B cell (primary cell): ENCODE data around the gene CCDC124. TPM values are rescaled to one million over a fixed set of nuclear protein-coding genes. Genes with fewer than 3 reads are reported as not detected.

Experiments
- ATAC-seq: fragments of 200-7000 bp; cut with Tn5 transposase; one replicate; pipeline ENCODE4 v1.10.0; 2021; ENCODE audit warnings: low read depth, mild to moderate bottlenecking, moderate number of reproducible peaks, moderate library complexity
- CTCF ChIA-PET: fragments of 350-600 bp; sonication (Branson Sonifier 250); formaldehyde crosslinking; loops from one replicate; lab custom pipeline; 2021; ENCODE audit warnings: antibody characterized with exemption, inconsistent platforms; lab: Charles Lee
- POLR2A ChIA-PET: fragments of 350-600 bp; sonication (Branson Sonifier 250); formaldehyde crosslinking; loops from one replicate; lab custom pipeline; 2021; ENCODE audit warnings: antibody characterized with exemption; lab: Charles Lee
- DNase-seq: peaks from one replicate; pipeline ENCODE4 v3.0.0; 2013
- H2AFZ ChIP-seq: 2 replicates; pipeline ENCODE4 v1.6.1; 2012; ENCODE audit warnings: mild to moderate bottlenecking, low read depth, low read length; ENCODE audit not compliant: insufficient read depth, poor library complexity, severe bottlenecking
- H3K27ac ChIP-seq, 2 donors: 1 replicate in 1 of 2; 2 replicates in 1 of 2; pipeline ENCODE4 v1.5.1; 2012 to 2013; ENCODE audit warnings: low read length in 2 of 2, mild to moderate bottlenecking in 2 of 2, moderate library complexity in 1 of 2
- H3K27me3 ChIP-seq, 4 experiments: fragments of 200-600 bp in 1 of 4; sonication (generic) in 1 of 4; replicated peaks in 1 of 4; 1 replicate in 2 of 4; 2 replicates in 2 of 4; pipeline versions ENCODE4 v1.6.1 to v1.7.0; 2013 to 2016; ENCODE audit warnings: low read length in 3 of 4, mild to moderate bottlenecking in 2 of 4, mixed read lengths in 1 of 4, moderate library complexity in 1 of 4; ENCODE audit not compliant: insufficient read depth in 4 of 4, control insufficient read depth in 3 of 4; ENCODE audit errors: control extremely low read depth in 1 of 4
- H3K36me3 ChIP-seq, 2 experiments: replicated peaks in 1 of 2; 1 replicate in 1 of 2; 2 replicates in 1 of 2; pipeline versions ENCODE4 v1.6.1 to v1.7.1; 2013; ENCODE audit warnings: low read length in 1 of 2; ENCODE audit not compliant: insufficient read depth in 2 of 2, control insufficient read depth in 1 of 2; ENCODE audit errors: control extremely low read depth in 1 of 2, extremely low read depth in 1 of 2
- H3K4me1 ChIP-seq, 2 donors: fragments of 200-600 bp in 1 of 2; sonication (generic) in 1 of 2; 1 replicate in 1 of 2; 2 replicates in 1 of 2; pipeline versions ENCODE4 v1.5.1 to v1.6.1; 2013 to 2017; ENCODE audit warnings: low read length in 2 of 2; ENCODE audit not compliant: control insufficient read depth in 2 of 2, insufficient read depth in 2 of 2
- H3K4me2 ChIP-seq: replicated peaks from 2 replicates; pipeline ENCODE3; 2012; ENCODE audit warnings: mild to moderate bottlenecking, low read depth, low read length; ENCODE audit not compliant: poor library complexity, severe bottlenecking
- H3K4me3 ChIP-seq, 5 experiments: fragments of 200-600 bp in 1 of 5; sonication (generic) in 1 of 5; 1 replicate in 3 of 5; 2 replicates in 2 of 5; pipeline versions ENCODE4 v1.5.1 to v1.7.0; 2011 to 2016; ENCODE audit warnings: low read length in 4 of 5, mild to moderate bottlenecking in 4 of 5, low read depth in 2 of 5, control low read depth in 1 of 5, moderate library complexity in 1 of 5; ENCODE audit not compliant: insufficient read depth in 1 of 5; ENCODE audit errors: control extremely low read depth in 1 of 5, extremely low read depth in 1 of 5
- H3K79me2 ChIP-seq: fragments of 200-600 bp; sonication (generic); one replicate; pipeline ENCODE4 v1.6.0; 2016; ENCODE audit warnings: low read length; ENCODE audit not compliant: control insufficient read depth, insufficient read depth
- H3K9ac ChIP-seq: fragments of 200-600 bp; sonication (generic); 2 replicates; pipeline ENCODE4 v1.6.1; 2017; ENCODE audit warnings: mild to moderate bottlenecking, low read length, moderate library complexity
- H3K9me3 ChIP-seq, 3 donors: one replicate each; pipeline versions ENCODE4 v1.6.1 to v1.7.1; 2013; ENCODE audit warnings: low read length in 2 of 3; ENCODE audit not compliant: control insufficient read depth in 2 of 3, insufficient read depth in 1 of 3; ENCODE audit errors: control extremely low read depth in 1 of 3
- H4K20me1 ChIP-seq: 2 replicates; pipeline ENCODE4 v1.6.0; 2012; ENCODE audit warnings: mild to moderate bottlenecking, low read length; ENCODE audit not compliant: insufficient read depth, control insufficient read depth, poor library complexity, severe bottlenecking
- H3K27ac Mint-ChIP-seq: one replicate; pipeline ENCODE4 v1.8.0; 2021; ENCODE audit warnings: mixed read lengths
- H3K27me3 Mint-ChIP-seq: one replicate; pipeline ENCODE4 v1.8.0; 2021; ENCODE audit warnings: mixed read lengths
- H3K4me1 Mint-ChIP-seq: one replicate; pipeline ENCODE4 v1.8.0; 2021; ENCODE audit warnings: mixed read lengths
- H3K4me3 Mint-ChIP-seq: one replicate; pipeline ENCODE4 v1.8.0; 2021; ENCODE audit warnings: mixed read lengths
- H3K9me3 Mint-ChIP-seq: one replicate; pipeline ENCODE4 v1.8.0; 2022; ENCODE audit warnings: mixed read lengths; ENCODE audit not compliant: insufficient read depth
- EZH2 ChIP-seq: IDR thresholded peaks from 2 replicates; pipeline ENCODE4 v1.6.1; 2012; ENCODE audit warnings: borderline replicate concordance, low read depth, mild to moderate bottlenecking, moderate library complexity, low read length; ENCODE audit not compliant: insufficient read depth, poor library complexity, severe bottlenecking
- WGBS: methylation state at CpG from one replicate; pipeline ENCODE4 v1.1.5; 2013; ENCODE audit warnings: missing lambda C conversion rate; ENCODE audit not compliant: insufficient coverage; 5-methylcytosine and 5-hydroxymethylcytosine counted together
- intact Hi-C: fragments of 100-400 bp; cut with micrococcal nuclease; formaldehyde crosslinking; loops from one replicate; pipeline ENCODE4 v1.10.0; 2022
- polyA plus RNA-seq: library from polyadenylated mRNA; depleted of rRNA; stranded (reverse); fragments of >200 nt; gene quantifications from 2 replicates; pipeline ENCODE4 v1.2.3, GENCODE V29; 2012
- total RNA-seq, 2 donors: library from RNA; stranded (reverse); fragments of 120-200 nt in 1 of 2; gene quantifications; 1 replicate in 1 of 2; 2 replicates in 1 of 2; pipeline versions ENCODE4 v1.2.3 to v1.2.4, GENCODE V29; 2013 to 2022
- TF ChIP-seq, protein P1 (sequence below): fragments of 200-600 bp; IDR thresholded peaks from one replicate; pipeline ENCODE4 v1.8.0; 2022; ENCODE audit warnings: antibody characterized with exemption, mild to moderate bottlenecking

The CCDC124 gene
- total and polyA plus RNA-seq, 2 donors (not counting 1 experiment from before 2014, with no cell fraction given): 25.0 to 57.8 TPM

DNA sequence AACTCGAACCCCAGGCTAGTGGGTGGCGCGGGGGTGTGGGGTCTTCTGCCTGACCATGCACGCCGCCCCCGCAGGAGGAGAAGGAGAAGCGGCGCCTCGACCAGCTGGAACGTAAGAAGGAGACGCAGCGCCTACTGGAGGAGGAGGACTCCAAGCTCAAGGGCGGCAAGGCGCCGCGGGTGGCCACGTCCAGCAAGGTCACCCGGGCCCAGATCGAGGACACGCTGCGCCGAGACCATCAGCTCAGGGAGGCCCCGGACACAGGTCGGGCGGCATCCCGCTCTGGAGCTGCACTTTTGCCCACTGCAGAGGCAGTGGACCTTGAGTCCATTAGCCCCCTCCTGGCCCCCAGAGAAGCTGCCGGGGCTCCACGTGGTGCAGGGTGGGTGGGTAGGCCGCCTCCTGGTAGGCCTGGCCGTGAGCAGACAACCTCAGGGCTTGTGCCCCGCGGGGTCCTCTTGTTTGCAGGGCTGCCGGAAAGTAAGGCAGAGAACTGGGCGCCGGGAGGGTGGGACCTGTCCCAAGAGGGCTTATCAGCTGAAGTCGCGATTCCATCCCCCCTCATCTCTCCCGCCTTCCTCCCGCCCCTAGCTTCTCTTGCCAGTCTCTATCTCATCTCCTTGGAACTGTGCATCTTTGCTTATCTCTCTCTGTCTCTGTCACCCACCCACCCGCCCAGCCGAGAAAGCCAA, 9.9 kb downstream of the CCDC124 start:
- Mint-ChIP-seq H3K9me3 (no peaks in the 10 kb centered on the region), H3K27ac (no peak overlapping the region), H3K27me3 (no peaks in the 10 kb centered on the region), H3K4me3 (no peak overlapping the region), H3K4me1 (peaks cover 20% of the 10 kb centered on the region)
- ATAC-seq (no peak), DNase-seq (peak; percentile 17)
- Histone ChIP-seq H3K9me3 (no peaks in the 10 kb centered on the region), H3K4me1 (peaks cover 9 to 21% of the 10 kb centered on the region in 2 donors), H2AFZ (no peak overlapping the region), H3K4me2 (no peak overlapping the region), H3K36me3 (peaks cover 0 to 16% of the 10 kb centered on the region in 2 experiments), H3K4me3 (no peak overlapping the region), H3K9ac (no peak overlapping the region), H3K27me3 (no peaks in the 10 kb centered on the region), H3K27ac (no peak overlapping the region), H4K20me1 (no peaks in the 10 kb centered on the region), H3K79me2 (peaks cover 9% of the 10 kb centered on the region)
- CTCF ChIA-PET: interaction anchor here (0.5 to 8.7 kb wide), 4 partner anchors 9 to 144 kb away, joined by 3 to 117 read pairs (median 27); partner anchors contain the start of genes CCDC124 and IL12RB1
- WGBS: 97% methylated on average over 35 of the region's 41 CpGs
- intact Hi-C loops: no loop called here
- POLR2A ChIA-PET: interaction anchor here (0.5 to 1.1 kb wide), 2 partner anchors 9 to 159 kb away, joined by 3 read pairs; no protein-coding TSS in a partner anchor
- no peak for TF ChIP-seq EZH2
- TF ChIP-seq, protein P1, sequence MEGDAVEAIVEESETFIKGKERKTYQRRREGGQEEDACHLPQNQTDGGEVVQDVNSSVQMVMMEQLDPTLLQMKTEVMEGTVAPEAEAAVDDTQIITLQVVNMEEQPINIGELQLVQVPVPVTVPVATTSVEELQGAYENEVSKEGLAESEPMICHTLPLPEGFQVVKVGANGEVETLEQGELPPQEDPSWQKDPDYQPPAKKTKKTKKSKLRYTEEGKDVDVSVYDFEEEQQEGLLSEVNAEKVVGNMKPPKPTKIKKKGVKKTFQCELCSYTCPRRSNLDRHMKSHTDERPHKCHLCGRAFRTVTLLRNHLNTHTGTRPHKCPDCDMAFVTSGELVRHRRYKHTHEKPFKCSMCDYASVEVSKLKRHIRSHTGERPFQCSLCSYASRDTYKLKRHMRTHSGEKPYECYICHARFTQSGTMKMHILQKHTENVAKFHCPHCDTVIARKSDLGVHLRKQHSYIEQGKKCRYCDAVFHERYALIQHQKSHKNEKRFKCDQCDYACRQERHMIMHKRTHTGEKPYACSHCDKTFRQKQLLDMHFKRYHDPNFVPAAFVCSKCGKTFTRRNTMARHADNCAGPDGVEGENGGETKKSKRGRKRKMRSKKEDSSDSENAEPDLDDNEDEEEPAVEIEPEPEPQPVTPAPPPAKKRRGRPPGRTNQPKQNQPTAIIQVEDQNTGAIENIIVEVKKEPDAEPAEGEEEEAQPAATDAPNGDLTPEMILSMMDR: no peak
